Measurements from ENCODE around the gene DLL4. TPM values are rescaled to one million over a fixed set of nuclear protein-coding genes. Genes with fewer than 3 reads are reported as not detected.

The DLL4 gene
- total and polyA plus RNA-seq, 12 donors, result 0.66 to 15.9 (median 3.9) TPM

- H3K36me3 ChIP-seq (replicated peaks in 1 of 2), result no peaks in the 10 kb centered on the region
- H3K4me1 ChIP-seq (replicated peaks in 1 of 2), result peaks cover 41 to 50% of the 10 kb centered on the region in 2 donors
- H3K9me3 ChIP-seq (replicated peaks in 1 of 3), result no peaks in the 10 kb centered on the region
- DNase-seq, result peak in 5 of 7 donors; percentile 51 to 60 (median 55)
- H3K27ac ChIP-seq, result peak overlapping the region in 1 of 5 donors; percentile 27
- 0 to 3% (median 2%) methylated on average over 11 to 53 of the region's 56 CpGs for WGBS, 4 donors
- TF ChIP-seq POLR2A (IDR thresholded peaks at IDR 0.05) (no peak), CTCF (IDR thresholded peaks at IDR 0.05) (no peak)
- intact Hi-C loops (cut with DNase I), result no loop called here
- peak overlapping the region in 1 of 4 donors; percentile 55 for H3K4me3 ChIP-seq
- peaks cover 42% of the 10 kb centered on the region for H3K27me3 ChIP-seq
Observed at GRCh38 chr15:40929660-40930429, 705 bp downstream of the DLL4 start.

- H3K9me3 ChIP-seq (replicated peaks in 1 of 3), result no peaks in the 10 kb centered on the region
- H3K4me1 ChIP-seq (replicated peaks in 1 of 2), result peaks cover 40 to 48% of the 10 kb centered on the region in 2 donors
- H3K4me3 ChIP-seq, result peak overlapping the region in 1 of 4 donors; percentile 55
- peak in 6 of 7 donors; percentile 35 to 75 (median 46) for DNase-seq
- intact Hi-C loops (cut with DNase I), result no loop called here
- no peaks in the 10 kb centered on the region for H3K36me3 ChIP-seq (replicated peaks in 1 of 2)
- TF ChIP-seq CTCF (IDR thresholded peaks at IDR 0.05) (peak in 5 of 6 experiments; percentile 5 to 43 (median 27)), POLR2A (IDR thresholded peaks at IDR 0.05) (no peak)
- peak overlapping the region in 1 of 5 donors; percentile 17 for H3K27ac ChIP-seq
- H3K27me3 ChIP-seq, result peaks cover 42% of the 10 kb centered on the region
- WGBS, 4 donors, result 1 to 3% (median 2%) methylated on average over 22 to 46 of the region's 46 CpGs
Observed at GRCh38 chr15:40930430-40931299, 1.5 kb downstream of the DLL4 start.

GRCh38 chr15:40931300-40932142 is 2.4 kb downstream of the DLL4 start:
- TF ChIP-seq POLR2A (IDR thresholded peaks at IDR 0.05), result no peak
- TF ChIP-seq CTCF (IDR thresholded peaks at IDR 0.05), result no peak
- 62 to 75% (median 70%) methylated on average over 5 to 16 of the region's 16 CpGs for WGBS, 4 donors
- no peak for DNase-seq
- no peaks in the 10 kb centered on the region for H3K9me3 ChIP-seq (replicated peaks in 1 of 3)
- peaks cover 31 to 39% of the 10 kb centered on the region in 2 donors for H3K4me1 ChIP-seq (replicated peaks in 1 of 2)
- H3K4me3 ChIP-seq, result peak overlapping the region in 1 of 4 donors; percentile 55
- H3K36me3 ChIP-seq (replicated peaks in 1 of 2), result no peaks in the 10 kb centered on the region
- intact Hi-C loops (cut with DNase I), result no loop called here
- peaks cover 42% of the 10 kb centered on the region for H3K27me3 ChIP-seq
- peak overlapping the region in 1 of 5 donors; percentile 57 for H3K27ac ChIP-seq
